Stimulated activated CD4-positive, alpha-beta T cell treated with anti-CD3 and anti-CD28 coated beads, Interleukin-12 subunit alpha, Interleukin-12 subunit beta, amount 100 ng/mL, for 24 hours (primary cell): ENCODE results near the gene FILIP1L.

Experiments
- DNase-seq, 2 experiments: peaks; one replicate each; pipeline ENCODE4 v3.0.0-alpha.2; 2020; ENCODE audit warnings: low read depth in 2 of 2

FILIP1L gene

GRCh38 chr3:99868311-99868646 is 246.0 kb downstream of the FILIP1L start:
- no peak for DNase-seq

- no peak for DNase-seq
Measured at GRCh38 chr3:99867594-99868310, 246.5 kb downstream of the FILIP1L start.

DNA sequence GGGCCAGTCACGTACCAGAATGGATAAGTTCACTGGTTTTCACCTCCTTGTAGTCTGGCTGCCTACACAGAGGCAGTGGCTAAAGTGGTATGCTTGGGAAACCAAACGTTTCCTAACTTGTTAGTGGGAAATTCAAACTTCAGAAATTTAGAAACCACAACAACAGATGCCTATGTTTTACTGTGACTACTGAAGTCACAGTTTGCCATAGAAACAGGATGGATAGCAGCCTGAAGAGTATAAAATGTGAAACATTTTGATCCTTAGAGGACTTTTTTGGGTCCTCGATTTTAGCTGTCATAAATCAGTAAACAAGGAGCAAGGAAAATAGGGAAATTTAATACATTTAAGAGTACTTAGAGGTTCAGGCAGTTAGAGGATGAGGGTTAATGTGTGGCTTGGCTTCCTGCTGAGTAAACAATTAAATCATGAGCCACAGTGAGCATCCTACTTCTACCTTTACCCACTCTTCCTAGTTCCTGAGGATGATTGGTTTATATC is 248.0 kb downstream of the FILIP1L start:
- DNase-seq = no peak

- no peak for DNase-seq
Measured at GRCh38 chr3:99865321-99865720, 249.0 kb downstream of the FILIP1L start.

DNA sequence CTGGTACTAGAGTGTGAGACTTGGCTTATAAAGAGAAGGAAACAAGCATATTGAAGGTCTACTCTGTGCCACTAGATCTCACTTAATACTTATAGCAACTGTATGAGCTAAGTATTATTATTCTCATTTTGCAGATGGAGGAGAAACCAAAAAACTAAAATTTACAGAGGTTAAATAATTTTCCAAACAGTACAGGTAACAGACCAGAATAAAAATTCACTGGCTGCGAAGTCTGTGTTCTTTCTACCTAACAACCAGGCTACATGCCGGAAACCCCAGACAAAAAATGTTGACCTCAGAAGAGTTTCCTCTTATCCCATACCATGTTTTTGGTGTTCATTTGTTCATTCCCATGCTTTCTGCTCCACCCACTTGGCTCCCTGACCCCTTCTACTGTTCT is 250.0 kb downstream of the FILIP1L start:
- no peak for DNase-seq

DNA sequence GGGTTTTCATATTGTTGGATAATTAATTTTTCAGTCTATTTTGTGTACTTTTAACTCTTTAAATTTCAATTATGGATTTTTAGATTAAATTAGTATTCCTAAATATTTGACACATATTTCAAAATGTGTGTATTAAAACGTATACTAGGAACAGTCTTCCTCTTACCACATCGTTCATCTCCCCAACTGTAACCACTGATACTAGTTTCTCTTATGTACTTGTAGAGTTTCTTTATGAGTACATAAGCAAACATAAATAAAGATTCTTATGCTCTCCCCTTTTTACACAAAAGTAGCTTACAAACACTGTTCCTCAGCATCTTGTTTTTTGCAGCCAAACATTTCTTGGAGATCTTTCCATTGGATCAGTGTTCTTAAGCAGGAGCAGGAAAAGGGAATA is 250.7 kb downstream of the FILIP1L start:
- no peak for DNase-seq

DNA sequence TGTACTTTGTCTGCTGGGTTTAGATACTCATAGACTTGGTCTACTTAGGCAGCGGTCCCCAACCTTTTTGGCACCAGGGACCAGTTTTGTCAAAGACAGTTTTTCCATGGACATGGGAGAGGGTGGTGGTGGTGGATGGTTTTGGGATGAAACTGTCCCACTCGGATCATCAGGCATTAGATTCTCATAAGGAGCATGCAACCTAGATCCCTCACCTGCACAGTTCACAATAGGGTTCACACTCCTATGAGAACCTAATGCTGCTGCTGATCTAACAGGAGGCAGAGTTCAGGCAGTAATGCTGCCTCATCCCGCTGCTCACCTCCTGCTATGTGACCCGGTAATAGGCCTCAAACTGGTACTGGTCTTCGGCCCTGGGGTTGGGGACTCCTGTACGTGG is 251.3 kb downstream of the FILIP1L start:
- no peak for DNase-seq

DNA sequence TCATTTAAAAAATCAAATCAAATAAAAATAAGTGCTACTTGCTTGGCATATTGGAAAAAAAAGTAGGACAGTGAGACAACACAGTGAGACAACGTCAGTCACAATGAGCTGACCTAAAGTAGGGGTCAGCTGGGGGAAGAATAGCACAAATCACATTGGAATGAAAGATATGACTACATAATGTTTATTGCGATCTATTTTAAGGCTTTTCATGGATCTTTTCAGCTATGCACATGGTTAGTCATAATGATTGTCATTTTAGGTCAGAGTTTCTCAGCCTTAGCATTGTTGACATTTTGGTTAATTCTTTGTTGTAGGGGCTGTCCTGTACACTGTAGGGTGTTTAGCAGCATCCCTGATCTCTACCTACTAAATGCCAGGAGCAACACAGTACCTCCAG is 252.1 kb downstream of the FILIP1L start:
- DNase-seq = no peak

- DNase-seq = no peak
Measured at GRCh38 chr3:99861216-99861615, 253.1 kb downstream of the FILIP1L start.

GRCh38 chr3:99859825-99860224 is 254.5 kb downstream of the FILIP1L start:
- DNase-seq = no peak

DNA sequence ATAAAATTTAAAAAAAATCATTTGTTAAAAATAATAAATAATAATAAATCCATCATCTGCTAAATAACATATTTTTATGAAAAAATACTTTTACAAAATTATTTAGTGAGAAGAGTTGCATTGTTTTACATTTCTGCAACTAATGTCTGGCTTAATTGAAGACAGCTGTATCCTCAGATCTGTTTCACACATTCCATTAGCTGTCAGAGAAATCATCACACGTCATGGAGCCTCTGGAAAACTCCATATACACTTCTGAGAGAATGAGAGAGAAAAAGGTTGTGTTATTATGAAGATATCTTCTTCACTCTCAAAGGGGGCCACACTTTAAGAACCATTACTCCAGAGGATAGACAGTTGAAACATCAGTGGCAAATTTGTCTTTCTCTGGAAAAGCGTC is 255.8 kb downstream of the FILIP1L start:
- DNase-seq = no peak

- DNase-seq = no peak
Measured at GRCh38 chr3:99857278-99857677, 257.0 kb downstream of the FILIP1L start.

- no peak for DNase-seq
Measured at GRCh38 chr3:99856437-99857220, 257.7 kb downstream of the FILIP1L start.

- DNase-seq = no peak
Measured at GRCh38 chr3:99855900-99856299, 258.4 kb downstream of the FILIP1L start.

- DNase-seq = no peak
Measured at GRCh38 chr3:99854756-99855298, 259.5 kb downstream of the FILIP1L start.

GRCh38 chr3:99852851-99853250 is 261.4 kb downstream of the FILIP1L start:
- no peak for DNase-seq

DNA sequence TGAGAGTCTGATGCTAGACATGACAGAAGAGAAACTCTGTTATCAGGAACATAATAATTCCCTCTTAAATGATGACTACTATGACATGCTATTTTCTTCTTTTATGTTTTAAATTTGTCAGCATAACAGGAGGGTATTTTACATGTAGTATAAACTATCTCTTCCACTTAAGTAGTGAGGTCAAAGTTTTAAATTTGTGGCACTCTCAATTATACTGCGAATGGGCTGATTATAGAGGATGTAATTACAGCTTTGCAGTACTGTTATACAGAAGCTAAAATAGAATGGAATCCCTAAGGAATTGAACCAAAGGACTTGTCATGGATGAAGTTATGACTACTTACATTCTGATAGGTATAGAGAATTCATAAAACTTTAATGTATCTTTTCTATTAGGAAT is 262.3 kb downstream of the FILIP1L start:
- no peak for DNase-seq

DNA sequence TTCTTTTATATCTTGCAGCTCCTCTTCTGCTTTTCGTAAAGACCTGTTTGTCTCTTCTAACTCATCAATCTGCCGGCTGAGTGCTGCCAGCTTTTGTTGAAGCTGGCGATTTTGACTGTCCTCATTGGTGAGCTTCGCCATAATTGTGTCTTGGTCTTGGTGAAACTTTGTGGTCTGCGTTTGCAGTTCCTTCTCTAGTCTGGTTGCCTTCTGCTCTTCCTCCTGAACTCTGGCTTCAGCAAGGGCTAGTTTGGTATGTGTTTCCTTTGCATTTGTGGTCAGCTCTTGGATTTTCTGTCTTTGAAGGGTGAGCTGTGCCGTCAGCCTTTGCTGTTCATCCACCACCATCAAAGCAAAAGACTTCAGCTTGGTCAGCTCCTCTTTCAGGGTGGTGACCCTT is 263.7 kb downstream of the FILIP1L start:
- DNase-seq = no peak

DNA sequence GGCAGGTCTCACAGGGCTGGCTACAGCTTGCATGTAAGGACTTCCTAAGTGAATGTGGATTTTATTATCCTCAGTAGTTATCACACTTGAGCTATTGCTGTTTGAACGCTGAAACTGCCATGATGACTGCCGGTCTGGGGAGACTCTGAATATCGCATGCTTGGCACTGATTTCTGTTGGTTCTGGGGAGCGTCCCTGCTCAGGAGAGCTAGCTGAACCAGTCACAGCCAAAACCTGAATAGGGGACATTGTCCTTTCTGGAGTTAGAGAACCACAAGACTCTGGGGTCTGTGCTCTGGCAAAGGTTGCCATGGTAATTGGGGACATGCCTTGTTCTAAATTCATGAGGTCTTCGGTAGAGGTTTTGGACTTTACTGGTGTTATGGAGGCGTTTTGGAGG is 265.9 kb downstream of the FILIP1L start:
- no peak for DNase-seq

DNA sequence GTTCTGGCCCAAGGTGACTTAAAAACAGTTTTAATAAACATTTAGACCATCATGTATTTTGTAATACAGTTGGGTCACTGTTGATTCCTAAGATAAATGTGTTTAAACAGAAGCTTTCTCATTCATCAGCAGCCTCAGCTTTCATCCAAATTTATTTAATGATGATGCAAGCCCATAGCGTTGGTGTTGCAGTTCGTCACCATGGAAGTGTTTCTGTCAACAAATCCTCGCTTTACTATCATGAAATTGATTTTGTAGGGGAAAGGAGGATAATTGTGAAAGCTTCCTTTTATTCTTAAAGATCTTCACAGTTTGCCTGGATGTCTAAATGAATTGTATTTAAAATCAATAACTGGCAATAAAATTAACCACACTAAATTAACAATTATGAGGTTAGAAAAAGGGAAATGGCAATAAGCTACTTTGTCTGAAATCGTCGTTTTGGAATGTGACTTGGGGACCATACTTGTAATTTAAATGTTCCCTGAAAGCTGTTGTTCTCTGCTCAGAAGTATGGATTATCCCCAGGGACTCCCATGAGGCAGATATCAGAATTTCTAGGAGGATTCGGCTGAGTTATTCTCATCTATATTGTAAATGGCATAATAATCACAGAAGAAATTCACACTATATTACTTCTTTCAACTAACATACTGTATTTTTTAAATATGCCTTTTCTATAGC is 267.7 kb downstream of the FILIP1L start:
- no peak for DNase-seq

DNA sequence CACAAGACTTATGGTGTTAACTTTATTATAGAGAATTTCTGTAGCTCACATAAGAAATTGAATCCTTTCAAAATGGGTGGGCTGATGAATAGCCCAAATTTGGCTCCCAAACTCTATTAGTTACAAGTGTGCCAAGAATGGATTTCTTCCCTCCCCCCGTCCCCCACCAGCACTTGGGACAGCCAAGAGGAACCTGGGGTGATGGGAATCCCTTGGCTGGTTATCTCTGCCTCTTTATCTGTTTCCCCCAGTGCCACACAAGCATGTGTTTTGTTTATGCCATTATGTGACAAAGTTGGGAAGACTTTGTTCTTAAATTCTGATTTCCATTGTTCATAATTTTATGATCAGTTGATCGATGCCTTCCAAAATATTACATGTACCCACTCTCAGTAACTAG is 268.3 kb downstream of the FILIP1L start:
- no peak for DNase-seq

- no peak for DNase-seq
Measured at GRCh38 chr3:99845331-99845730, 269.0 kb downstream of the FILIP1L start.
